SK-N-DZ (cell line): ENCODE results near the gene ACTMAP.

Experiments used
- DNase-seq: peaks from one replicate; pipeline ENCODE4 v3.0.0-alpha.2; 2015; ENCODE audit warnings: low spot score

The ACTMAP gene

DNA sequence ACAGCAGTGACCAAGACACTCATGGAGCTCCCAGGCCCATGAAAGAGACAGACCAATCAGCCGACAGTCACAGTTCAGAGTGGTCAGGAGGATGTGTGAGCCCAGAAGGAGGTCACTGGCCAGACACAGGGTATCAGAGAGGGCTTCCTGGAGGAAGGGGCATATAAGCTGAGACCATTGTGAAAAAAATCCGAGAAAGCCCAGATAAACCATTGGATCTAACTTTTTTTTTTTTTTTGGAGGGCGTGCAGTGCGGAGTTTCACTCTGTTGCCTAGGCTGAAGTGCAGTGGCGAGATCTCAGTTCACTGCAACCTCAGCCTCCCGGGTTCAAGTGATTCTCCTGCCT, 29.2 kb downstream of the ACTMAP start:
- DNase-seq = no peak

DNA sequence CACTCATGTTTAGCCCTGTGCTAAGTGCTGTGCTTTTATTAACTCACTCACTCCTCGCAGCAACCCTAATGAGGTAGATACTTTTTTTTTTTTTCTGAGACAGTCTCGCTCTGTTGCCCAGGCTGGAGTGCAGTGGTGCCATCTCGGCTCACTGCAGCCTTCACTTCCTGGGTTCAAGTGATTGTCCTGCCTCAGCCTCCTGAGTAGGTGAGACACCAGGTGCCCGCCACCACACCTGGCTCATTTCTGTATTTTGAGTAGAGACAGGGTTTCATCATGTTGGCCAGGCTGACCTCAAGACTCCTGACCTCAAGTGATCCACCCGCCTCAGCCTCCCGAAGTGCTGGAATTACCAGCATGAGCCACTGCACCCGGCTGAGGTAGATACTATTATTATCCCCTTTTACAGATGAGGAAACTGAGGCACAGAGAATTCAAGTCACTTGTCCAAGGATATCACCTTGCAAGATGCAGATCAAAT, 30.8 kb downstream of the ACTMAP start:
- DNase-seq = no peak

- no peak for DNase-seq
Observed at GRCh38 chr19:40718774-40719391, 31.4 kb downstream of the ACTMAP start.

- no peak for DNase-seq
Observed at GRCh38 chr19:40717880-40718773, 32.1 kb downstream of the ACTMAP start.

DNA sequence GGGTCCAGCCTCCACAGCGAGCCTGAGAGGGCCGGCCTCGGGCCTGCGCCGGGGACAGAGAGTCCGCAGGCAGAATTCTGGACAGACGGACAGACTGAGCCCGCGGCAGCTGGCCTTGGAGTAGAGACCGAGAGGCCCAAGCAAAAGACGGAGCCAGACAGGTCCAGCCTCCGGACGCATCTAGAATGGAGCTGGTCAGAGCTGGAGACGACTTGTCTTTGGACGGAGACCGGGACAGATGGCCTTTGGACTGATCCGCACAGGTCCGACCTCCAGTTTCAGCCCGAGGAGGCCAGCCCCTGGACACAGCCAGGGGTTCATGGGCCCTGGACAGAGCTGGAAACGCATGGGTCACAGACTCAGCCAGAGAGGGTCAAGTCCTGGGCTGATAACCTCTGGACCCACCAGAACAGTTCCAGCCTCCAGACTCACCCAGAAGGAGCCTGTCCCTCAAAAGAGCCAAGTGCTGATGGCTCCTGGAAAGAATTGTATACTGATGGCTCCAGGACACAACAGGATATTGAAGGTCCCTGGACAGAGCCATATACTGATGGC, 32.9 kb downstream of the ACTMAP start:
- no peak for DNase-seq

DNA sequence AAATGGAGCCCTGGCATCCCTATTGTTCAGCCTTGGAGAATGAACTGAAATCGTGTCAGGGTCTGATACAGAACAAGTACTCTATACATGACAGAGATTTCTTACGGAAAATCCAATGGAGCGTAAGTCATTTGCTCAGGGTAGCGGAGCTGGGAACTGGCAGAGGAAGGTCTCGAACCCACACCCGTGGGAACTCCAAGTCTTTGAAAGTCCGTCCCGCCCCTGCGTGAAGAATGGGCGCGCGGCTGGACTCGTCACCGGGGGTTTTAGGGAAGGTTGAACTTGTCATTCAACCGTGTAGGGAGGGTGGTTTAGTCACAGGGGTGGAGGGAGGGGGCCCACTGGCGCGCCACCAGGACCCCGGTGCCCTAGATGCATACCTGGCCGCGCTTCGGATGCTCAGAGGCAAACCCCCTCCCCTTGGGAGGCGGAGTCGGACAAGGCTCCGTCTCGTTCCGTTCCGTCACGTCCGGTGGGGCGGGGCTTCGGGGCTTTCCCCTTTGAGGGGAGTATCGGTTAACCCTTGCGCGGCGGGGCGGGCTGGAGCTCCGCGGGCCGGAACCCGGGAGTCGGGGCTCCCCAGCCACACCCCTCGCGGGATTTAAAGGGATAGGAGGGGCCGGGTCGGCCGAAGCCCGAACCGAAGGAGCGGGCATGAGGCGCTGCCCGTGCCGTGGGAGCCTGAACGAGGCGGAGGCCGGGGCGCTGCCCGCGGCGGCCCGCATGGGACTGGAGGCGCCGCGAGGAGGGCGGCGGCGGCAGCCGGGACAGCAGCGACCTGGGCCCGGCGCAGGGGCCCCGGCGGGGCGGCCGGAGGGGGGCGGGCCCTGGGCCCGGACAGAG, 33.6 kb downstream of the ACTMAP start, which contains the start of the genes COQ8B and ITPKC:
COQ8B (minus strand) TSS at position 405 of the 843 bp plus-strand sequence. CDS start 2,254 bp downstream, outside the sequence.
ITPKC (plus strand) TSS at position 631 of the 843 bp plus-strand sequence; CDS start at position 655, 24 bp downstream.
- DNase-seq = peak; percentile 95

- no peak for DNase-seq
Observed at GRCh38 chr19:40716031-40716481, 34.2 kb downstream of the ACTMAP start.

DNA sequence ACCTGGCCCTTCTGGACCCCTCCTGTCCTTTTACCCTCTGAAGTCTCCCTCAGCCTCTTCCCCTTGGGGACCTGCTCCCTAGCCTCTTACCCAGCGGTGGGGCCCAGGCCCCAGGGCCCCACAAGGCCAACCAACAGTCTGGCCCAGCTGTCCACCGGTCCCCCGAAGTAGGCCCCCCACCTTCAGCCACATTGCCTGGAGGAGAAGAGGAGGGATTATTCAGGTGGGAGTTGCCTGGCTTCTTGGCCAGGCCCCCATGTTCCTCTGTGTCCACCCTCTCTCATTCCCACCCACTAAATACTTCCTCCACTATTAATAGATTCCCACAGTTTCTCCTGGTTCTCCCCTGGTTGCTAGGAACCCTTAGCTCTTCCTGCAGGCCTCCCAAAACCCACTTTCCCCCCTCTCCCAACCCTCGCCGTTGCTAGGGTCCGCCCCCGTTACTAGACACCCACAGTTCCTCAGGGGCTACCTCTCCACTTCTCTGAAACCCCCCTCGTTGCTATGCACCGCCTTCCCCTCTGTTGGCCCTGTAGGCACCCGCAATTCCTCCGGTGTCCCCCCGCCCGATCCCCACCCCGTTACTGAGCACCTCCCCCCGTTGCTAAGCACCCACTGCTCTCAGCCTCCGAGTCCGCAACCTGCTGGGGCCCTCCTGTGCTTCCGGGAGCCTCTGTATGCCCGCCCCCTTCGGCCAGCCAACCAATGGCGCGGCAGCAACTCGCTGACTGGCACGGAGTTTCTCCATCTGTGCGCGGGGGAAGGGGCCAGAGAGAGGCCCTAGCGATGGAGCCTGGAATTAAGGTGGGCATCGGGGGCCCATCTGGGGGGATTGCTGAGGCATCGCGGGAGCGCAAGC, 35.6 kb downstream of the ACTMAP start:
- DNase-seq = peak; percentile 90

DNA sequence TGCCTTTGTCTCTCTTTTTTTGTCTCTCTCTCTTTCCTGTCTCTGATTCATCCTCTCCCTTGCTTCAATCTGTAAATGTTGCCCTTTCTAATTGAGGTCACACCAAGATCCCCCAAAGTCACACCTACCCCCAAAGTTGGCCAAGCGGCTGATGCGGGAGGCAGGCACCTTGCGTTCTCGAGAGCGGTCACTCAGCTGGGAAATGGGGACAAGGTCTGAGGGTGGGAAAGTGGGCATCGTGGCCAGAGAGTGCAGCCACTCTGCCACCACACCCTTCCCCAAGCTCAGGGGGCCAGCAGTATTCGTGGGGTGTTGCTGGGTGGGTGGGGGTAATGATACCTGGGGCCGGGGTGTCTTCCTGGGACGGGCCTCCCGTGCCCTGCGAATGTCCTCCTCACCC, 36.3 kb downstream of the ACTMAP start:
- DNase-seq = no peak

DNA sequence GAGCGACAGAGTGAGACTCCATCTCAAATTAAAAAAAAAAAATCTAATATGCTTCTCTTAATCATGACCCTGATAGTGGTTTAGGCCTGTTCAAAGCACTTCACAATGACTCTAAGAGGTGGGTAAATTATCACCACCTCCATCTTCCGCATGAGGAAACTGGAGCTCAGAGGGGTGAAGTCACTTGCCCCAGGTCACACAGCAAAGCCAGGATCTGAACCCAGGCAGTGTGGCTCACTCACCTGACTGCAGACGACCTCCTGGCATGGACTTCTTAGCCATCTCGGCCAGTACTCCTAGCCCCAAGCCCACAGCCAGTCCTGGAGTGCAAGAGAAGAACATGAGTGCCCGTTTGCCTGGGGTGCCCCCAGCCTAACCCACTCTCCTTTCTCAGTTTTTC, 40.5 kb downstream of the ACTMAP start:
- DNase-seq = no peak

DNA sequence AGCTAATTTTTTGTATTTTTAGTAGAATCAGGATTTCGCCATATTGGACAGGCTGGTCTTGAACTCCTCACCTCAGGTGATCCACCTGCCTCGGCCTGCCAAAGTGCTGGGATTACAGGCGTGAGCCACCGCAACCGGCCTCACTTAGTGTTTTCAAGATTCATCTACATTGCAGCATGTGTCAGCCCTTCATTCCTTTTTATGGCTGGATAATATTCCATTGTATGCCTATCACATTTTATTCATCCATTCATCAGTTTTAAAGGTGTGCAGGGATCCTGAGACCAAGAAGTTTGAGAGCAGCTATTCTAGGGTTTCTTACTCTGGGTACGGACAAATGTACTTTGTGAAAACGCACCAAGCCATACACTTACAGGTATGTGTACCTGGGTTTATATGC, 42.7 kb downstream of the ACTMAP start:
- DNase-seq = no peak

GRCh38 chr19:40705950-40706619, 44.2 kb downstream of the ACTMAP start:
- DNase-seq = no peak

GRCh38 chr19:40705362-40705651, 45.0 kb downstream of the ACTMAP start:
- no peak for DNase-seq

DNA sequence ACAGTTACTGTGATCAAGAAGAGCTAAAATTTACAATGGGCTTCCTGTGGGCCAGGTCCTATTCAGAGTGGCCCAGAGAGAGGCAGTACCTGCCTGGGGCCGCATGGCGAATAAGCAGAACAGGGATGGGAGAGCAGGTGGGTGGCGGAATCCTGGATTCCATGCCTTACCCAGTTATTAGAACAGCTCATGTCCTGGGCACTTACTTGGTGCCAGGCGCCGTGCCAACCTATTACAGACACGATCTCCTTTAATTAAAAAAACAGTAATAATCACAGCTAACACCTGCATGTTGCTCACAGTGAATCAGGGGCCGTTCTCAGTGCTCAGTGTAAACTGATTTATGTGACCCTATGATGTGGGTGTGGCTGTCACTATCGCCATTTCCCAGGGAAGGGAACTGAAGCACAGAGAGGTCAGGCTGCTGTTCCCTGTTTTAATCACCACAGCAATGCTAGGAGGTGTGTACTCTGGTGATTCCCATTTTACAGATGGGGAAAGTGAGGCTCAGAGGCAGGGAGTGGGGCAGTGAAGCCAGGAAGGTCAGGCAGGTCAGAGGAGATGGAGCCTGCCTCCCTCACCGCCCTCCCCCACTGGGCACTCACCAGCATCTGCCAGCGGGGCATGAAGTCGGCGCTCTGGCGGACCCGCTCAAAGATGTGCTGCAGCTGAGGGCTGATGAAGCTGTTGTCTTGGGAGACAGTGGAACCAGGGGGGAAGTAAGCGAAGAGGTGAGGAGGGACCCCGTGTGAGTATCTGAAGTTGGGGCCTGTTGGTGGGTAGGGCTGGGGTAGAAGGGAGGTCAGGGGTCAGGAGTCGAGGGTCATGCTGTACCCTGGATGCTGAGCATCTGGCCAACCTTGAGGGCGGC, 45.6 kb downstream of the ACTMAP start:
- DNase-seq = no peak

- no peak for DNase-seq
Observed at GRCh38 chr19:40703029-40703755, 47.1 kb downstream of the ACTMAP start.

DNA sequence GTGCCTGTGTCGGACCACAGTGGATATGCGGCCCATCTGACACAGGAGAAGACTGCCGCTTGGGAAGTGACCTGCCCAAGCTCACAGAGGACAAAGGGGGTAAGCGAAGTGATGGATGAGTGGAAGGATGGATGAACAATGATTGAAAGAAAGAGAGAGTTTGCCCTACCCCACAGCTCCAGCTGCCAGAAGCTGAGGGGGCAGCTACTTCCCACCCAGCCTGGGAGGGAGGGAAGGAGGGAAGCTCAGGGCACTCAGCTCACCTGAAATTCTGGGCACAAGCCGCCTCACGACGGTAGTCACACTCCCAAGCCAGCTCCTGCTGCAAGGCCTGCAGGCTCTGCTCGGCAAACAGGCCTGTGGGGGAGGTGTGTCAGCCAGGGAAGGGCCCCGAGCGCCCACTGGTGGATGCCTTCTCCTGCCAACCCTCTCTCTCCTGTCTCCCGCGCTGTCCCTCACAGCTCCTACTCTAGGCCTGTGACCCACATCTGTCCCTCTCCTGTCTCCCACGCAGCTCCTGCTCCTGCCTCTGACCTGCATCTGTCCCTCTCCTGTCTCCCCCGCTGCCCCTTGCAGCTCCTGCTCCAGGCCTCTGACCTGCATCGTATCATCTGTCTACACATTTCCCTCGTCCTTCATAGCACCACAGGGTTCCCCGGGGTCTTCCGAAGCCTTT, 47.8 kb downstream of the ACTMAP start:
- peak; percentile 80 for DNase-seq

DNA sequence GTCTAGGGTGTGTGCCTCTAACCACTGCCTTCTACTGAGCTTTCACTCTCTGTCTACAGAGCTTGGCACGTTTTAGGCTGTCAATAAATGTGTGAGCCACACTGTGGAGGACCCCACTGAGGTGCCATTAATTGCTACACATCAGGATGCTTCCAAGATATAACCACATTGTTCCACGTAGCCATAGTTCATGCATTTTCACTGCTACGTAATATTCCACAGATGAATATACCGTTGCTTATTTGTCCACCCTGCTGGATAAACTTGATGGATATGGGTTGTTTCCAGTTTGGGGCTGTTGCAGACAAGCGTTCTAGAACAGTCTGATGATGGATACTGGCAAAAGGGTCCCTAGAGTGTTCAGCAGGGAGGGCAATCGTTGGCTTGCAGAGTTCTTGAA, 48.5 kb downstream of the ACTMAP start:
- no peak for DNase-seq

- DNase-seq = no peak
Observed at GRCh38 chr19:40700083-40700482, 50.2 kb downstream of the ACTMAP start.
